ENCODE data around the gene IL9R.
"Not testable (repeated sequence)": the region's sequence is repeated elsewhere in the genome, so short reads cannot be mapped to it uniquely, and the experiment has no call there.

The IL9R gene

DNA sequence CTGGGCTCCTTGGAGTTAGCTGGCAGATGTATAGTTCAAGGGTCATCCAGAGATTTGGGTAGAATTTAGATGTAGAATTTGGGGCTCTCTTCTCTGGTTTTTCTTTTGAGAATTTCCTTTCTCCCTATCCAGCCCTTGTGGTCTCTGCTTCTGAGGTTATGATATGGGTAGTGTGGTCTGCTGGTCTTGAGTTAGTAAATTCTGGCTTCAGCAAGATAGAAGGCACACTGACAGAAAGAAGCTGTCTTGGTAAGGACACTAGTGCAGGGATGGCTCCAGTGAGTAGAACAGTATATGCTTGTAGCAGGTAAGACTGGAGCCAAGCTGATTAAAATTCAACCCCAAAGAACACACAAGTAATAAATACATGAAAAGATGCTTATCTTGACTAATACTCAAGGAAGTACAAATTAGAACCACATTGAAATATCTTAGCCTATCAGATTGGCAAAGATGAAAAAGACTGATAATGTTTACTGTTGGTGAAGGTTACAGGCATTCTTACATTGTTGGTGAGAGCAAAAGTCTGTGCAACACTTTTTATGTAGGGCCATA is 2.1 kb upstream of the IL9R start:
- CTCF ChIA-PET: no interaction called here
- TF ChIP-seq, protein P1, sequence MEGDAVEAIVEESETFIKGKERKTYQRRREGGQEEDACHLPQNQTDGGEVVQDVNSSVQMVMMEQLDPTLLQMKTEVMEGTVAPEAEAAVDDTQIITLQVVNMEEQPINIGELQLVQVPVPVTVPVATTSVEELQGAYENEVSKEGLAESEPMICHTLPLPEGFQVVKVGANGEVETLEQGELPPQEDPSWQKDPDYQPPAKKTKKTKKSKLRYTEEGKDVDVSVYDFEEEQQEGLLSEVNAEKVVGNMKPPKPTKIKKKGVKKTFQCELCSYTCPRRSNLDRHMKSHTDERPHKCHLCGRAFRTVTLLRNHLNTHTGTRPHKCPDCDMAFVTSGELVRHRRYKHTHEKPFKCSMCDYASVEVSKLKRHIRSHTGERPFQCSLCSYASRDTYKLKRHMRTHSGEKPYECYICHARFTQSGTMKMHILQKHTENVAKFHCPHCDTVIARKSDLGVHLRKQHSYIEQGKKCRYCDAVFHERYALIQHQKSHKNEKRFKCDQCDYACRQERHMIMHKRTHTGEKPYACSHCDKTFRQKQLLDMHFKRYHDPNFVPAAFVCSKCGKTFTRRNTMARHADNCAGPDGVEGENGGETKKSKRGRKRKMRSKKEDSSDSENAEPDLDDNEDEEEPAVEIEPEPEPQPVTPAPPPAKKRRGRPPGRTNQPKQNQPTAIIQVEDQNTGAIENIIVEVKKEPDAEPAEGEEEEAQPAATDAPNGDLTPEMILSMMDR (IDR thresholded peaks at IDR 0.05; ENCODE audit: control extremely low read depth, extremely low read depth, low read depth, missing control alignments): no peak
- POLR2A ChIA-PET: no interaction called here
- no peak for DNase-seq (ENCODE audit: extremely low spot score)

DNA sequence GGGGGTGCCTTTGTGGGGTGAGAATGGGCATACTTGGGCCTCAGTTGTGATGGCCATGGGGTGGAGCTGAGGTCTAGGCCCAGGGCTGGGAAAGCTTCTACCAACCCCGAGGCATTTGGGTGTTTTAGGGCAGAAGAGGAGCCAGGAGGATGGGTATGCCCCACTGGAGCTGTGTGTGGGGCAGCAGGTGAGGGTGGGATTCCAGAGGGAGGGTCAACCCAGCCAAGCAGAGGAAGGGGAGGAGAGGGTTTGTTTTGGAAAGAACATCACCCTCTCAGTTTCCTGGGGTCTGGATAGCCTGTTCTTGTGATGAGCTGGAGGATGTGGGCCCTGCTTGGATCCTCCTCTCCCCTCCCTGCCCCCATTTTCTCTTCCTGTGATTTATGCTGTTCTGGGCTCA is 620 bp downstream of the IL9R start:
- POLR2A ChIA-PET: no interaction called here
- CTCF ChIA-PET: no interaction called here

DNA sequence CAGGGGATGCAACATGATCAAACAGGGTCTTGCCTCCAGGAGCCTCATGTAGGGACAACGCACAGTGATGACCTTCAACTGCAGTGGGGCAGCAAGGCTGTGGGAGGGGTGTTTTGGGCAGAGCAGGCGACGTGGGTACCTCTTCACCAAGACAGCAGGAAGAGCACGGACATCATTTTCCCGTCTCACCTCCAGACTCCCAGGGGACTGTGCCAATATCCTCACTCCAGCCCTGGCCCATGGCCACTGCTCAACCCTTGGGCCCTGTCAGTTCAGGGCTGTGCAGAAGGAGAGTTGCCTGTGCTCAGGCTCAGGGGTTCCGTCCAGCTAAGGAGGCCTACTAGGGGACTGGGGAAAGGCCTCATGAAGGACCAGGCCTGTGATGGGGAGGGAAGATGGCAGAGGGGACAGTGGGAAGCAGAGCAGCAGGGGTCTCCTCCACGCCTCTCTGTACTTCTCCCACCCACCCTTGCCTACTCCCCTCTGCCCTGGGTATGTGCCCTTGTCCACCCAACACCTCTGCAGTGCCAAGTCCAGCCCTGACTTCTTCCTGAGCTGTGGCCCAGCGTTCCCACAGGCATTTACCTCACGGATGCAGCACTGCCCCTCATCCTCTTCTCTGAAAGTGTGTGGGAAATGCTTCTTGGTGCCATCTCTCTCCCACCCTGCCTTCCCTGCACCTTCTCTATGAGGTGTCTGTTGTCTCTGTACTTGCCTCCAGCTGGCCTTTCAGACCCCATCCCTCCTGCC is 1.4 kb downstream of the IL9R start:
- DNase-seq (ENCODE audit: extremely low spot score): no peak
- POLR2A ChIA-PET: no interaction called here
- CTCF ChIA-PET: no interaction called here
- TF ChIP-seq, protein P1 (IDR thresholded peaks at IDR 0.05; ENCODE audit: control extremely low read depth, extremely low read depth, low read depth, missing control alignments): no peak

More for the DNA sequence above, 620 bp downstream of the IL9R start:
- DNase-seq (ENCODE audit: extremely low spot score): no peak
- TF ChIP-seq, protein P1 (IDR thresholded peaks at IDR 0.05; ENCODE audit: control extremely low read depth, extremely low read depth, low read depth, missing control alignments): no peak

DNA sequence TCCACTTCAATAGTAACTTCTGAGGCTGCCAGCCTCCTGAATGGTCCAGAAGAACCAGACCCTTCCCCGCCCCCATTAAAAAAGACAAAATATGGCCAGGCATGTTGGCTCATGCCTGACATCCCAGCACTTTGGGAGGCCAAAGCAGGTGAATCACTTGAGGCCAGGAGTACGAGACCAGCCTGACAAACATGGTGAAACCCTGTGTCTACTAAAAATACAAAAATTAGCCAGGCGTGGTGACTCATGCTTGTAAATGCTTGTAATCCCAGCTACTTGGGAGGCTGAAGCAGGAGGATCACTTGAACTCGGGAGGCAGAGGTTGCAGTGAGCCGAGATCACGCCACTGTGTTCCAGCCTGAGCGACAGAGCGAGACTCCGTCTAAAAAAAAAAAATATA is 2.3 kb downstream of the IL9R start:
- CTCF ChIA-PET; DNase-seq (ENCODE audit: extremely low spot score); POLR2A ChIA-PET: not testable (repeated sequence)

DNA sequence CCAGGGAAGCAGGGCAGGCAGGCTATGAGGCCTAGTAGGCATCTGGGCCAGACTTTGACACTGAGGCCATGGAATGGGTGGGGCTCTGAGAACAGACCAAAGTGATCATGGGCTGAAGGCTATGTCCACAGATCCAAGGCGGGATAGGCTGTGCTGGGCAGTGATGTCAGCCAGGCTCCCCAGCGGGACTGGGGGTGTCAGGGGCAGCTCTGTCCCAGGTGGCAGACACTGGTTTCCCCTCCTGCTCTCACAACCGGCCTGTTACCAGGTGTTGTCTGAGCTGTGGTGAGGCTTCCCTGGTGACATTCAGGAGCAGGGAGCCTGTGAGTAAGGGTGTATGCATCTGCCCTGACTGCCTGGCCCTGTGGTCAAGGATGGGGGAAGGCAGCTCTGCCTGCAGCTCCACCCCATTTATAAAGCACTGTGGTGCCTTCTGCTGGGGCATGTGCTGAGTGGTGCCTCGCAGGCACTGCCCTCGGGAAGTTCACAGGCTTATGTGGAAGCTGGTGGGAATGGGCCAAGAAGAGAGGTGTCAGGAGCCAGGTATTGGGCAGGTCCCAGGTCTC is 2.9 kb downstream of the IL9R start:
- DNase-seq (ENCODE audit: extremely low spot score): no peak
- ChIA-PET CTCF (no interaction called here), POLR2A (no interaction called here)
- TF ChIP-seq, protein P1 (IDR thresholded peaks at IDR 0.05; ENCODE audit: control extremely low read depth, extremely low read depth, low read depth, missing control alignments): no peak

DNA sequence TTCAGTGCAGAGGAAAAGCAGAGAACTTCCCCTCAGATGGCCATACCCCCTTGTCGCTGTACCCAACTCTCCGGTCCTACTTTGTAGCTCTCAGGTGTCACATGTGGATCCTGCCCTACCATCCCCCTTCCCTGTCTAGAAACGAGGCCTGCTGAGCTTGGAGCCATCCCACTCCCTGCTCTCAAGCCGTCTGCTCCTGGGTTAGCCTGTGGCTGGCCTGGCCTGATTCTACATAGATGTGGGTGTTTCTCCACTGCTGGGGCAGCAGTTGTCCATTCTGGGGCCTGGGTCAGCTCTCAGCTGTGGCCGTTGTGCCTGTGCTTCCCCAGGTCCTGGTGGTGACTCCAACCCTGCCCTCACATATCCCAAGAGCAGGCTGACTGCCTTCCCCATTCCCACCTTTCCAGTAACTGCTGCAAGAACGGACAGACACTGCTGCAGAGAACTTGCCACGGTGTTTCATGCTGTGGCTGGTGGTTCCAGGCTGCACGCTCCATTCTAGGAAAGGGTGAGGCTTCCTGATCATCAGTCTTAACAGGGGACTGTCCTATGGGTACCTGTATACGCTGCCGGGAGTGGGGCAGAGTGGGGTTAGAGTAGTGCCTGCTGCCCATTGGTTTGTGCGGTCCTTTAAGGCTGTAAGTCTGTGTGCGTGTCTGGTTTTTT is 3.6 kb downstream of the IL9R start:
- TF ChIP-seq, protein P1 (IDR thresholded peaks at IDR 0.05; ENCODE audit: control extremely low read depth, extremely low read depth, low read depth, missing control alignments): no peak
- ChIA-PET CTCF (no interaction called here), POLR2A (no interaction called here)
- no peak for DNase-seq (ENCODE audit: extremely low spot score)

DNA sequence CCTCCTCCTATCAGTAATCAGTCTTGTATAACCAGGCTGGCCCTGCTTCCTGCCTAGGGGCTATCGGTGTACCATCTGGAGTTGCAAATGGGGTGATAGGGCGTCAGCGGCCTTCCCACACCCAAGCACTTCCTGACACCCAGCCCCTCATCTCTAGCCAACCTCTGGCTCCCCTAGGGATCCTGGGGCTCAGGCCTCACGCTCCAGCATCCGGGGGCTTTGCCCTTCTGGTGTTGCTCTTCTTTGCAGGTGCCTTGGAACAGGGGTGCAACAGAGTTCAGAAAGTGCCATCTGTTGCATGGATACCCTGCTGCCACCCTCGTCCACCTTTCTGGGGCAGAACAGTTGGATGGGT is 4.1 kb downstream of the IL9R start:
- TF ChIP-seq, protein P1 (IDR thresholded peaks at IDR 0.05; ENCODE audit: control extremely low read depth, extremely low read depth, low read depth, missing control alignments): no peak
- POLR2A ChIA-PET: no interaction called here
- no peak for DNase-seq (ENCODE audit: extremely low spot score)
- CTCF ChIA-PET: no interaction called here
